Measurements from ENCODE around the gene MAPKAPK5.

The MAPKAPK5 gene

GRCh38 chr12:111905502-111905901 lies 63.5 kb downstream of the MAPKAPK5 start:
- H3K4me3 ChIP-seq (ENCODE audit: low read depth, low read length), result no peak overlapping the region
- TF ChIP-seq CTCF (IDR thresholded peaks at IDR 0.05; ENCODE audit: low read depth, low read length, missing control alignments), result no peak
- no peak for DNase-seq (ENCODE audit: low read depth)

DNA sequence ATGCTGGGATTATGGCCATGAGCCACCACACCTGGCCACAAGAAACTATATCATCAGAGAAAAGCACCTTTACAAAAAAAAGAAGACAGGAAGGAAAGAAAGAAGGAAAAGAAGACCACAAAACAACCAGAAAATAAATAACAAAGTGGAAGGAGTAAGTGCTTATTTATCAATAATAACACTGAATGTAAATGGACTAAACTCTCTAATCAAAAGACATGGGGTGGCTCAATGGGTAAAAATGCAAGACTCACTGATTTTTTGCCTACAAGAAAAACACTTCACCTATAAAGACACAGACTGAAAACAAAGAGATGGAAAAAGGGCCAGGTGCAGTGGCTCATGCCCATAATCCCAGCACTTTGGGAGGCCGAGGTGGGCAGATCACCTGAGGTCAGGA lies 65.7 kb downstream of the MAPKAPK5 start:
- DNase-seq (ENCODE audit: low read depth), result no peak
- no peak for TF ChIP-seq CTCF (IDR thresholded peaks at IDR 0.05; ENCODE audit: low read depth, low read length, missing control alignments)
- no peak overlapping the region for H3K4me3 ChIP-seq (ENCODE audit: low read depth, low read length)

GRCh38 chr12:111925171-111925570 lies 83.1 kb downstream of the MAPKAPK5 start:
- H3K4me3 ChIP-seq (ENCODE audit: low read depth, low read length), result no peak overlapping the region
- TF ChIP-seq CTCF (IDR thresholded peaks at IDR 0.05; ENCODE audit: low read depth, low read length, missing control alignments), result no peak
- DNase-seq (ENCODE audit: low read depth), result no peak

DNA sequence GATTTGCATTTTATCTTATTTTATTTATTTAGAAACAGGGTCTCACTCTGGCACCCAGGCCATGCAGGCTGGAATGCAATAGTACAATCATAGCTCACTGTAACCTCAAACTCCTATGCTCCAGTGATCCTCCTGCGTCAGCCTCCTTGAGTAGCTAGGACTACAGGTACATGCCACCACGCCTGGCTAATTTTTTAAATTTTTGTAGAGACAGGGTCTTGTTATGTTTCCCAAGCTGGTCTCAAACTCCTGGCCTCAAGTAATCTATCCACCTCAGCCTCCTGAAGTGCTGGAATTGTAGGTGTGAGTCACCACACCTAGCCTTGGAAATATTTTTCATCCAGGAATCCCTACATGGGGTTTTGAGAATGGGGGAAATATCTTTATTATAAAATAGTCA lies 84.6 kb downstream of the MAPKAPK5 start:
- DNase-seq (ENCODE audit: low read depth), result no peak
- no peak for TF ChIP-seq CTCF (IDR thresholded peaks at IDR 0.05; ENCODE audit: low read depth, low read length, missing control alignments)
- H3K4me3 ChIP-seq (ENCODE audit: low read depth, low read length), result no peak overlapping the region

DNA sequence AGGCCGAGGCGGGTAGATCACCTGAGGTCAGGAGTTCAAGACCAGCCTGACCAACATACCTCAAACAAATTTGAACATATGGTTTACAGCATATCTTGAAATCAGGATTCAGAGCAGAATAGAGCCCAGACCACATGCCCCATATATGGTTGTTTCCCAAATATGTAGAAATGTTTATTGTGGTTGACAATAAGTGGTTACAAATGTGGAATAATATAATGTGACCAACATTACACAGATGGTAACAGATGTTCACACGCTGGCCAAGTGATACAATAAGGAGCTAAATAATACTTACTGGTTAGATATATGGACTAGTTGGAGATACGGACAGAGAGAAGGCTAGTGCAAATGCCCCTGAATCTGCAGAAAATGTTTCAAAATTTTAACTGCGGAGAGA lies 85.3 kb downstream of the MAPKAPK5 start:
- TF ChIP-seq CTCF (IDR thresholded peaks at IDR 0.05; ENCODE audit: low read depth, low read length, missing control alignments), result no peak
- DNase-seq (ENCODE audit: low read depth), result no peak
- no peak overlapping the region for H3K4me3 ChIP-seq (ENCODE audit: low read depth, low read length)

- no peak overlapping the region for H3K4me3 ChIP-seq (ENCODE audit: low read depth, low read length)
- TF ChIP-seq CTCF (IDR thresholded peaks at IDR 0.05; ENCODE audit: low read depth, low read length, missing control alignments), result no peak
- DNase-seq (ENCODE audit: low read depth), result no peak
Measured at GRCh38 chr12:111932241-111932640, 90.2 kb downstream of the MAPKAPK5 start.

DNA sequence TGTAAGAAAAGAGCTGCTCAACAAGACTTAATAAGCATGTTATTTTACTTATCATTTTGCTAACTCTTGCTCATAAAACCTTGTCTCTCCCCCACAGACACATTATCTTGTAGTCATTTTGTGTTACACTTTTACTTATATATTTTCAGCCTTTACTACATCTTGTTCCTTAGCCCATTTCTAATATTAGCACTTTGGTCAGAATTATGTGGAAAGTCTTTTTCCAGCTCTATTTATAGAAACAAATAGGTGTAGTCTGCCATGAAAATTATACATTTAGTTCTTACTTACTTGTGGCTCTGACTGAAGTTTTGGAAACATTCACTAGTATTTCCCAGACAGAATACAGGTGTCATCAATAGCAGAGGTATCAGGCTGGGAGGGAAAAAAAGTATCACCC lies 94.8 kb downstream of the MAPKAPK5 start:
- TF ChIP-seq CTCF (IDR thresholded peaks at IDR 0.05; ENCODE audit: low read depth, low read length, missing control alignments), result no peak
- no peak overlapping the region for H3K4me3 ChIP-seq (ENCODE audit: low read depth, low read length)
- DNase-seq (ENCODE audit: low read depth), result no peak
